ENCODE results near the gene XXYLT1. TPM values are rescaled to one million over a fixed set of nuclear protein-coding genes. Genes with fewer than 3 reads are reported as not detected.

XXYLT1 gene
- total and polyA plus RNA-seq, 9 of the 15 experiments (the other 6 are each of a cell fraction or from before 2014, with no cell fraction given), result 1.9 to 18.9 (median 15.0) TPM

- TF ChIP-seq PRDM10 (IDR thresholded peaks at IDR 0.05; ENCODE audit: partially characterized antibody) (peak; percentile 19), ZNF3 (CRISPR knock-in tag; IDR thresholded peaks at IDR 0.05) (peak; percentile 77), SMAD1 (IDR thresholded peaks at IDR 0.05; ENCODE audit: low read depth, low read length, partially characterized antibody) (no peak), TAF1 (IDR thresholded peaks at IDR 0.05; ENCODE audit: control insufficient read depth, extremely low read depth, insufficient read depth, low read length, severe bottlenecking) (peak; percentile 41), FOXP1 (CRISPR knock-in tag; IDR thresholded peaks at IDR 0.05) (no peak), NFE2L1 (tag; IDR thresholded peaks at IDR 0.05; ENCODE audit: borderline replicate concordance, low read depth) (no peak), ZNF282 (CRISPR knock-in tag; IDR thresholded peaks at IDR 0.05) (no peak), HES1 (IDR thresholded peaks at IDR 0.05; ENCODE audit: low read depth) (no peak), NFE2 (IDR thresholded peaks at IDR 0.05; ENCODE audit: low read depth) (no peak), TCF15 (CRISPR knock-in tag; IDR thresholded peaks at IDR 0.05) (no peak), KLF10 (CRISPR knock-in tag; IDR thresholded peaks at IDR 0.05) (no peak), ELK3 (CRISPR knock-in tag; IDR thresholded peaks at IDR 0.05) (no peak), ZNF740 (CRISPR knock-in tag; IDR thresholded peaks at IDR 0.05) (no peak), ZNF740 (tag; IDR thresholded peaks at IDR 0.05) (0 out of 4 replicates have a peak, but pooled peaks of 1 of the 2 experiments have one; percentile 15), HCFC1 (IDR thresholded peaks at IDR 0.05; ENCODE audit: low read depth, low read length) (no peak), KLF13 (tag; IDR thresholded peaks at IDR 0.05; ENCODE audit: borderline replicate concordance, low read depth) (no peak), BRCA1 (IDR thresholded peaks at IDR 0.05) (no peak), BRCA1 (CRISPR knock-in tag; IDR thresholded peaks at IDR 0.05) (no peak), PYGO2 (tag; IDR thresholded peaks at IDR 0.05) (no peak; the same call in 1 of the 2 replicates), FOXK2 (conservative IDR thresholded peaks at IDR 0.05 in 1 of 2, IDR thresholded peaks at IDR 0.05 in 1 of 2; ENCODE audit: low read depth in 2 of 2) (peak; percentile 61 to 75; a peak in 3 of 4 replicates), BCL6 (CRISPR knock-in tag; IDR thresholded peaks at IDR 0.05) (no peak)
Measured at GRCh38 chr3:195150181-195151118, 120.5 kb downstream of the XXYLT1 start (continued).

Measured in K562 (cell line).